ENCODE measurements around the gene PLXNA4.

DNA sequence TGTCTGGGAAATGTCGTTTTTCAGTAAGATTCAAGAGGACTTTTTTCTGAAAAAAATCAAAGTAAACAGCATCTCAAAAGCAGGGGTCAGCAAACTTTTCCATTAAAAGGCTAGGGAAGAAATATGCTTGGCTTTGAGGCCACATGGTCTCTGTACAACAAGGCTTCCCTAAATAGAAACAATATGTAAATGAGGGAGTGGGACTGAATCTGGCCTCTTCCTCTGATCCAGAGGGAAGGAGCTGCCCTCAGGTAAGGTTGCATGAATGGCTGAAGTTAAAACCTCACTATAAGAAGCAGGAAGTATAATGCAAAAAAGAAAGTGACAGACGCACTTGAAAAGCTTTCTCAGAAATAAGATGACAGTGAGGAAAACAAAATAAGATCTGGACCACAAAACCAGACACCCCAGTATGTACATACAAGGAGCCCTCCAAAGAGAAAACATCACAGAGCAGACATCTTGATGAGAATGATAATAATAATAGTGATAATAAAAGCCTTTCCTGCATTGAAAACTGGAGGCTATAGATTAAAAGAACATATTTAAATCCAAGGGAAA is 115.2 kb downstream of the PLXNA4 start:
- TF ChIP-seq, protein P1, sequence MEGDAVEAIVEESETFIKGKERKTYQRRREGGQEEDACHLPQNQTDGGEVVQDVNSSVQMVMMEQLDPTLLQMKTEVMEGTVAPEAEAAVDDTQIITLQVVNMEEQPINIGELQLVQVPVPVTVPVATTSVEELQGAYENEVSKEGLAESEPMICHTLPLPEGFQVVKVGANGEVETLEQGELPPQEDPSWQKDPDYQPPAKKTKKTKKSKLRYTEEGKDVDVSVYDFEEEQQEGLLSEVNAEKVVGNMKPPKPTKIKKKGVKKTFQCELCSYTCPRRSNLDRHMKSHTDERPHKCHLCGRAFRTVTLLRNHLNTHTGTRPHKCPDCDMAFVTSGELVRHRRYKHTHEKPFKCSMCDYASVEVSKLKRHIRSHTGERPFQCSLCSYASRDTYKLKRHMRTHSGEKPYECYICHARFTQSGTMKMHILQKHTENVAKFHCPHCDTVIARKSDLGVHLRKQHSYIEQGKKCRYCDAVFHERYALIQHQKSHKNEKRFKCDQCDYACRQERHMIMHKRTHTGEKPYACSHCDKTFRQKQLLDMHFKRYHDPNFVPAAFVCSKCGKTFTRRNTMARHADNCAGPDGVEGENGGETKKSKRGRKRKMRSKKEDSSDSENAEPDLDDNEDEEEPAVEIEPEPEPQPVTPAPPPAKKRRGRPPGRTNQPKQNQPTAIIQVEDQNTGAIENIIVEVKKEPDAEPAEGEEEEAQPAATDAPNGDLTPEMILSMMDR (IDR thresholded peaks at IDR 0.05) = no peak
- no peak for TF ChIP-seq POLR2A (IDR thresholded peaks at IDR 0.05)

Measured in lower leg skin (tissue), 3 donors.